K562 (cell line): Measurements from ENCODE around the gene OLFML2A. TPM values are rescaled to one million over a fixed set of nuclear protein-coding genes. Genes with fewer than 3 reads are reported as not detected.

Source experiments
- ATAC-seq: fragments of 200-7000 bp; cut with Tn5 transposase; 3 replicates; pipeline ENCODE4 v1.9.1; 2020; ENCODE audit warnings: moderate library complexity
- BruUV-seq: library from RNA; stranded (reverse); fragments of 400-500 nt; replicated peaks from 2 replicates; lab custom pipeline; 2021; lab: Mats Ljungman, UMichigan
- CTCF ChIA-PET: fragments of 300-600 bp; formaldehyde crosslinking; extraction: SDS; loops from one replicate; lab custom pipeline; 2021; ENCODE audit warnings: low intra/inter-chr PET ratio; lab: Yijun Ruan, JAX
- POLR2A ChIA-PET: fragments of 300-600, 350-650 bp; sonication (Branson Sonifier 250); formaldehyde crosslinking; extraction: SDS; loops from one replicate; lab custom pipeline; 2021; ENCODE audit warnings: antibody characterized with exemption, inconsistent platforms; lab: Yijun Ruan, JAX
- DNase-seq, 4 experiments: peaks; one replicate each; pipeline versions ENCODE4 v3.0.0 to v3.0.0-alpha.2; 2011 to 2018; ENCODE audit warnings: low spot score in 3 of 4, mixed read lengths in 3 of 4; ENCODE audit errors: extremely low read depth in 1 of 4
- FAIRE-seq: peaks from 2 replicates; lab custom pipeline; 2011; peaks lifted over from hg19 to GRCh38; lab: Jason Lieb, UNC
- H2AFZ ChIP-seq: 2 replicates; pipeline ENCODE4 v1.6.0; 2011; ENCODE audit warnings: low read depth, low read length, control low read depth, inconsistent platforms
- H3K27ac ChIP-seq: fragments of 200-600 bp; 3 replicates; pipeline ENCODE4 v1.8.0; 2011; ENCODE audit warnings: low read depth, mild to moderate bottlenecking, control low read depth, inconsistent platforms, low read length, moderate library complexity, mixed read lengths; ENCODE audit errors: extremely low read depth
- H3K27me3 ChIP-seq, 2 experiments: fragments of 300-600 bp in 1 of 2; 2 replicates in 1 of 2; 3 replicates in 1 of 2; pipeline versions ENCODE4 v1.6.0 to v1.8.0; 2011; ENCODE audit warnings: inconsistent platforms in 2 of 2, low read length in 2 of 2, mild to moderate bottlenecking in 1 of 2, mixed read lengths in 1 of 2, moderate library complexity in 1 of 2; ENCODE audit not compliant: control insufficient read depth in 2 of 2, insufficient read depth in 2 of 2
- H3K36me3 ChIP-seq: fragments of 300-600 bp; 3 replicates; pipeline ENCODE4 v1.8.0; 2011; ENCODE audit warnings: mild to moderate bottlenecking, low read length, inconsistent platforms; ENCODE audit not compliant: control insufficient read depth, insufficient read depth
- H3K4me1 ChIP-seq, 2 experiments: fragments of 200-600 bp in 1 of 2; replicated peaks in 1 of 2; 2 replicates in 1 of 2; 3 replicates in 1 of 2; pipeline versions ENCODE4 v1.5.1 to v1.8.0; 2011; ENCODE audit warnings: inconsistent platforms in 2 of 2, low read length in 2 of 2, mild to moderate bottlenecking in 1 of 2, mixed read lengths in 1 of 2, moderate library complexity in 1 of 2; ENCODE audit not compliant: control insufficient read depth in 2 of 2, insufficient read depth in 2 of 2
- H3K4me2 ChIP-seq: 2 replicates; pipeline ENCODE4 v1.6.1; 2011; ENCODE audit warnings: low read length, control low read depth, inconsistent platforms, mixed read lengths; ENCODE audit not compliant: insufficient read depth
- H3K4me3 ChIP-seq: fragments of 200-600 bp; sonication (generic), shearing (Covaris generic); 2 replicates; pipeline ENCODE4 v1.5.1; 2016; ENCODE audit warnings: control low read depth, inconsistent platforms
- H3K79me2 ChIP-seq: fragments of 200-600 bp; 3 replicates; pipeline ENCODE4 v1.8.0; 2011; ENCODE audit warnings: low read length, inconsistent platforms; ENCODE audit not compliant: control insufficient read depth, insufficient read depth
- H3K9ac ChIP-seq, 2 experiments: 2 replicates each; pipeline versions ENCODE4 v1.6.0 to v1.6.1; 2011; ENCODE audit warnings: low read depth in 2 of 2, low read length in 2 of 2, control low read depth in 1 of 2, inconsistent platforms in 1 of 2, mild to moderate bottlenecking in 1 of 2, mixed read lengths in 1 of 2; ENCODE audit not compliant: insufficient read depth in 1 of 2
- H3K9me1 ChIP-seq: one replicate; pipeline ENCODE4 v1.6.0; 2011; ENCODE audit warnings: inconsistent platforms, mild to moderate bottlenecking, low read length, moderate library complexity; ENCODE audit not compliant: control insufficient read depth, insufficient read depth
- H3K9me3 ChIP-seq: replicated peaks from 2 replicates; pipeline ENCODE4 v1.5.1; 2011; ENCODE audit warnings: low read depth, low read length, inconsistent platforms; ENCODE audit not compliant: control insufficient read depth, insufficient read depth
- H4K20me1 ChIP-seq: replicated peaks from 2 replicates; pipeline ENCODE4 v1.6.1; 2011; ENCODE audit warnings: low read length, inconsistent platforms, mixed read lengths; ENCODE audit not compliant: control insufficient read depth, insufficient read depth
- CREB3L1 ChIP-seq: fragments of 450-650 bp; IDR thresholded peaks from 2 replicates; pipeline ENCODE4 v1.6.1; 2014; ENCODE audit warnings: low read depth, mild to moderate bottlenecking, moderate library complexity, borderline replicate concordance
- ELF1 ChIP-seq: fragments of 200-800 bp; sonication (Bioruptor generic); IDR thresholded peaks from 2 replicates; pipeline ENCODE4 v1.6.1; 2016; ENCODE audit warnings: missing genetic modification characterization, missing compliant biosample characterization
- HMGN3 ChIP-seq: IDR thresholded peaks from 2 replicates; pipeline ENCODE4 v1.6.1; 2011; ENCODE audit warnings: borderline replicate concordance, low read depth, mild to moderate bottlenecking, mixed read lengths, low read length; ENCODE audit not compliant: insufficient read length; ENCODE audit errors: extremely low read depth
- LCOR ChIP-seq: sonication (generic); formaldehyde crosslinking; IDR thresholded peaks from 2 replicates; pipeline ENCODE4 v1.8.0; 2022; ENCODE audit warnings: mild to moderate bottlenecking, missing genetic modification reagents
- RBBP5 ChIP-seq: fragments of 200-600 bp; sonication (generic); IDR thresholded peaks from 2 replicates; pipeline ENCODE4 v1.6.1; 2012; ENCODE audit warnings: borderline replicate concordance, mild to moderate bottlenecking, low read length, control low read depth, inconsistent platforms; ENCODE audit not compliant: insufficient read depth, poor library complexity, severe bottlenecking
- WGBS: fragments of 100-300 bp; shearing (Covaris generic); methylation state at CpG from one replicate; pipeline ENCODE4 v1.1.6; 2016; ENCODE audit warnings: low coverage, mixed read lengths; ENCODE audit not compliant: insufficient coverage; ENCODE audit errors: missing lambda C conversion rate; 5-methylcytosine and 5-hydroxymethylcytosine counted together
- in situ Hi-C: fragments of 300-500 bp; cut with MboI; formaldehyde crosslinking; loops from 4 replicates; pipeline ENCODE4 v1.15.0; 2018; ENCODE audit warnings: inconsistent platforms, mixed read lengths
- intact Hi-C: fragments of 100-400 bp; cut with micrococcal nuclease; formaldehyde crosslinking; loops from 2 replicates; pipeline ENCODE4 v1.14.2; 2022
- polyA plus RNA-seq, 8 experiments: library from polyadenylated mRNA; depleted of rRNA in 4 of 8; stranded (reverse) in 5 of 8; unstranded in 3 of 8; fragments of >200 nt; fragmentation: Nextera tagmentation in 2 of 8; fragmentation: Illumina TruSeq in 1 of 8; extraction: Ambion mirVana in 2 of 8; extraction: Trizol in 1 of 8; gene quantifications; 2 replicates each; pipeline versions ENCODE4 v1.2.1 to v1.2.3, GENCODE V29; 2011 to 2014; ENCODE audit warnings: inconsistent platforms in 1 of 8, missing spikeins in 1 of 8
- total RNA-seq, 7 experiments: library from RNA; depleted of rRNA in 6 of 7; stranded (reverse); fragments of >200 nt in 6 of 7; fragmentation: Illumina TruSeq in 2 of 7; extraction: Trizol in 2 of 7; gene quantifications; 2 replicates each; pipeline versions ENCODE4 v1.2.1 to v1.2.3, GENCODE V29; 2011 to 2021; ENCODE audit warnings: low replicate concordance in 1 of 7

The OLFML2A gene
- total and polyA plus RNA-seq, 9 of the 15 experiments (the other 6 are each of a cell fraction or from before 2014, with no cell fraction given) = 0.16 TPM; not detected in 8

GRCh38 chr9:124853605-124854143 lies 76.7 kb downstream of the OLFML2A start:
- Histone ChIP-seq H3K27me3 (no peaks in the 10 kb centered on the region), H3K4me2 (peak overlapping the region; percentile 79), H3K9me1 (peaks cover 7% of the 10 kb centered on the region), H2AFZ (peak overlapping the region; percentile 96), H3K4me3 (peak overlapping the region; percentile 36), H3K4me1 (peaks cover under 1 to 53% of the 10 kb centered on the region in 2 experiments; a peak in 4 of 5 replicates), H3K79me2 (peaks cover 7% of the 10 kb centered on the region), H3K27ac (no peak overlapping the region), H3K9ac (peak overlapping the region; percentile 35 to 93; a peak in 3 of 4 replicates), H3K36me3 (peaks cover 26% of the 10 kb centered on the region), H3K9me3 (no peaks in the 10 kb centered on the region), H4K20me1 (peaks cover 26% of the 10 kb centered on the region)
- ChIA-PET CTCF (interaction anchor here (0.5 to 6.3 kb wide), 5 partner anchors 59 to 236 kb away, joined by 3 to 209 read pairs (median 6); partner anchors contain the start of gene NR6A1), POLR2A (interaction anchor here (1.0 to 5.1 kb wide), 9 partner anchors 8 to 236 kb away, joined by 3 to 64 read pairs (median 4); partner anchors contain the start of genes ARPC5L, NR6A1 and RPL35)
- in situ Hi-C loops = loop anchor here (5.0 kb wide), 2 partner anchors 81 to 519 kb away; partner anchors contain the start of gene NR6A1
- TF ChIP-seq HMGN3 (no peak), LCOR (CRISPR knock-in tag) (0 out of 2 replicates have a peak, but pooled peaks have one; percentile 2), ELF1 (0 out of 2 replicates have a peak, but pooled peaks have one; percentile 2), RBBP5 (no peak), CREB3L1 (peak; percentile 90; the same call in 1 of the 2 replicates)
- ATAC-seq = no peak
- no TSS peak for BruUV-seq
- no peak for FAIRE-seq
- DNase-seq = no peak
- intact Hi-C loops = loop anchor here (1.0 to 5.0 kb wide), 4 partner anchors 79 to 519 kb away; partner anchors contain the start of gene SCAI
- WGBS = 52% methylated on average over 10 of the region's 11 CpGs
